DND-41 (cell line): ENCODE measurements around the gene DUSP28.

Source experiments
- EZH2 ChIP-seq: IDR thresholded peaks from 3 replicates; pipeline ENCODE4 v1.6.1; 2012; ENCODE audit warnings: borderline replicate concordance, low read depth, mild to moderate bottlenecking, moderate library complexity, low read length, inconsistent platforms; ENCODE audit not compliant: severe bottlenecking
- TF ChIP-seq, protein P1 (sequence below): IDR thresholded peaks from 2 replicates; pipeline ENCODE4 v1.5.1; 2012; ENCODE audit warnings: borderline replicate concordance, low read length, moderate library complexity, mild to moderate bottlenecking; ENCODE audit not compliant: poor library complexity, severe bottlenecking; ENCODE audit errors: extremely low read depth

DNA sequence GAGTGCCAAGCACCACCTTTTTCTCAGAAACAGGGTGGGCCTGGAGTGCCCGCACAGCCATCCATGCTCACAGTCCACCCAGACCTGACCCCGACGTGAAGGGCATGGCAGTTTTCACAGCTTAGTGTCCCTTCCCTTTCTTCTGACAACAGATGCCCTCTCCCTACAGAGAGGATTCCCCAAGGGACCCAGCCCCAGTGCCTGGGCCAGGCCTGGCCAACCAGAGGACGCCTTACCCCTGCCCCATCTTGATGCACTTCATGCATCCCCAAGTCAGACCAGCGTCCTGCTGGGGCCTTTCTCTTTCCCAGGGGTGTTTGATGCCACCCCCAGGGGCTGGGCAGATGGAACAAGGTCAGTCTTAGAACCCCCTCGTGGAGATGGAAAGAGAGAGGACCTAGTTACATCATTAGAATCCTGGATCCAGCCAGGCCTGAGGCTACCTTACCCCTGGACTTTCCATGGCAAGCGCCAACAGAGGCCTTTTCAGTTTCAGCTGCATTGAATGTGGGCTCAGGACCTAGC, 6.1 kb upstream of the DUSP28 start:
- TF ChIP-seq, protein P1, sequence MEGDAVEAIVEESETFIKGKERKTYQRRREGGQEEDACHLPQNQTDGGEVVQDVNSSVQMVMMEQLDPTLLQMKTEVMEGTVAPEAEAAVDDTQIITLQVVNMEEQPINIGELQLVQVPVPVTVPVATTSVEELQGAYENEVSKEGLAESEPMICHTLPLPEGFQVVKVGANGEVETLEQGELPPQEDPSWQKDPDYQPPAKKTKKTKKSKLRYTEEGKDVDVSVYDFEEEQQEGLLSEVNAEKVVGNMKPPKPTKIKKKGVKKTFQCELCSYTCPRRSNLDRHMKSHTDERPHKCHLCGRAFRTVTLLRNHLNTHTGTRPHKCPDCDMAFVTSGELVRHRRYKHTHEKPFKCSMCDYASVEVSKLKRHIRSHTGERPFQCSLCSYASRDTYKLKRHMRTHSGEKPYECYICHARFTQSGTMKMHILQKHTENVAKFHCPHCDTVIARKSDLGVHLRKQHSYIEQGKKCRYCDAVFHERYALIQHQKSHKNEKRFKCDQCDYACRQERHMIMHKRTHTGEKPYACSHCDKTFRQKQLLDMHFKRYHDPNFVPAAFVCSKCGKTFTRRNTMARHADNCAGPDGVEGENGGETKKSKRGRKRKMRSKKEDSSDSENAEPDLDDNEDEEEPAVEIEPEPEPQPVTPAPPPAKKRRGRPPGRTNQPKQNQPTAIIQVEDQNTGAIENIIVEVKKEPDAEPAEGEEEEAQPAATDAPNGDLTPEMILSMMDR = no peak
- TF ChIP-seq EZH2 = no peak
